Measurements from ENCODE around the gene CDIP1. TPM values are rescaled to one million over a fixed set of nuclear protein-coding genes. Genes with fewer than 3 reads are reported as not detected.
A peak's percentile ranks its signal among the peaks of the same experiment; 100 is the strongest.

CDIP1 gene
- total and polyA plus RNA-seq, 2 experiments from 2014 or later, result 39.2 to 57.6 TPM

DNA sequence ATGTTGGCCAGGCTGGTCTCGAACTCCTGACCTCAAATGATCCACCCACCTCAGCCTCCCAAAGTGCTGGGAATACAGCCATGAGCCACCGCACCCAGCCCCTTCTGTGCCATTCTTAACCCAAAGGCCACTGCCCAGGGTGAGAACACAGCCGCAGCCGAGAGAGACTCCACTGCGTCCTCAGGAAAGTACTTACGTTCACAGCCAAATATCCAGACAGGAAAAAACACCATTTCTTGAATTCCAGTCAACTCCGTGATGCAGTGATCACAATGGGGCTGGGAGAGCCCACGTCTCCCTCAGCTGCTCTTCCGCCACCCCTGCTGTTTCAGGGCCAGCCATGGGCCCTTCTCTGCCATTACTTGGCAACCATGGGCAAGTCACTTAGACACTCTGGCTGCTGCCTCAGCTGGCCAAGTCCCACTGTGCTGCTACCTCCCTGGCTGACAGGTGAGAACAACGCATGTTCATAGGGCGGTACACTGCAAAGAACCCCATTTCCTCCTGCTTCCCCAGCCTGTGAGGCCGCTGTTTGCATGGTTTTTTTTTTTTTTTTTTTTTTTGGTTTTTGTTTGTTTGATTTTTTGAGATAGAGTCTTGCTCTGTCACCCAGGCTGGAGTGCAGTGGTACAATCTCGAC, 4.3 kb downstream of the CDIP1 start:
- Mint-ChIP-seq H3K27me3 (ENCODE audit: insufficient read depth, low read depth, poor library complexity) (peaks cover 26% of the 10 kb centered on the region), H3K4me1 (peaks cover 39% of the 10 kb centered on the region), H3K9me3 (peaks cover 7% of the 10 kb centered on the region), H3K36me3 (ENCODE audit: low read depth) (peaks cover 42% of the 10 kb centered on the region), H3K4me3 (no peak overlapping the region), H3K27ac (peak overlapping the region; percentile 65; the same call in 1 of the 2 replicates)
- ATAC-seq (no peak), DNase-seq (ENCODE audit: low spot score) (no peak)
- Histone ChIP-seq H3K27ac (ENCODE audit: low read depth) (0 out of 2 replicates have a peak overlapping the region, but pooled peaks have one; percentile 32), H3K4me2 (no peak overlapping the region), H3K4me1 (ENCODE audit: insufficient read depth) (peaks cover 16% of the 10 kb centered on the region; the same call in 1 of the 2 replicates), H3K4me3 (no peak overlapping the region), H3K9me2 (ENCODE audit: insufficient read depth) (peaks cover 4% of the 10 kb centered on the region; the same call in 1 of the 2 replicates), H3K27me3 (ENCODE audit: insufficient read depth) (peaks cover 5% of the 10 kb centered on the region), H4K20me1 (replicated peaks; ENCODE audit: insufficient read depth) (peaks cover 13% of the 10 kb centered on the region), H3K79me2 (replicated peaks; ENCODE audit: insufficient read depth) (peaks cover 59% of the 10 kb centered on the region), H2AFZ (no peak overlapping the region), H3K36me3 (ENCODE audit: insufficient read depth) (peaks cover 4% of the 10 kb centered on the region), H3F3A (replicated peaks; ENCODE audit: low read depth) (peaks cover 21% of the 10 kb centered on the region)
- TF ChIP-seq ZNF114 (CRISPR knock-in tag; IDR thresholded peaks at IDR 0.05) (no peak), STAT1 (IDR thresholded peaks at IDR 0.05; ENCODE audit: unreplicated experiment) (no peak), EZH2phosphoT487 (IDR thresholded peaks at IDR 0.05; ENCODE audit: unreplicated experiment) (no peak), ZNF331 (CRISPR knock-in tag; IDR thresholded peaks at IDR 0.05; ENCODE audit: low read depth) (no peak), CREB1 (CRISPR knock-in tag; IDR thresholded peaks at IDR 0.05; ENCODE audit: low read depth) (no peak), NANOG (IDR thresholded peaks at IDR 0.05; ENCODE audit: borderline replicate concordance) (no peak), EZH2 (IDR thresholded peaks at IDR 0.05; ENCODE audit: low read depth, unreplicated experiment) (no peak), POLR2AphosphoS5 (IDR thresholded peaks at IDR 0.05; ENCODE audit: low read depth) (no peak), JUNB (IDR thresholded peaks at IDR 0.05; ENCODE audit: unreplicated experiment) (no peak)
- TF ChIP-seq, protein P1, sequence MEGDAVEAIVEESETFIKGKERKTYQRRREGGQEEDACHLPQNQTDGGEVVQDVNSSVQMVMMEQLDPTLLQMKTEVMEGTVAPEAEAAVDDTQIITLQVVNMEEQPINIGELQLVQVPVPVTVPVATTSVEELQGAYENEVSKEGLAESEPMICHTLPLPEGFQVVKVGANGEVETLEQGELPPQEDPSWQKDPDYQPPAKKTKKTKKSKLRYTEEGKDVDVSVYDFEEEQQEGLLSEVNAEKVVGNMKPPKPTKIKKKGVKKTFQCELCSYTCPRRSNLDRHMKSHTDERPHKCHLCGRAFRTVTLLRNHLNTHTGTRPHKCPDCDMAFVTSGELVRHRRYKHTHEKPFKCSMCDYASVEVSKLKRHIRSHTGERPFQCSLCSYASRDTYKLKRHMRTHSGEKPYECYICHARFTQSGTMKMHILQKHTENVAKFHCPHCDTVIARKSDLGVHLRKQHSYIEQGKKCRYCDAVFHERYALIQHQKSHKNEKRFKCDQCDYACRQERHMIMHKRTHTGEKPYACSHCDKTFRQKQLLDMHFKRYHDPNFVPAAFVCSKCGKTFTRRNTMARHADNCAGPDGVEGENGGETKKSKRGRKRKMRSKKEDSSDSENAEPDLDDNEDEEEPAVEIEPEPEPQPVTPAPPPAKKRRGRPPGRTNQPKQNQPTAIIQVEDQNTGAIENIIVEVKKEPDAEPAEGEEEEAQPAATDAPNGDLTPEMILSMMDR (conservative IDR thresholded peaks at IDR 0.05; ENCODE audit: low read depth in 2 of 2), result no peak
- TF ChIP-seq, protein P2, sequence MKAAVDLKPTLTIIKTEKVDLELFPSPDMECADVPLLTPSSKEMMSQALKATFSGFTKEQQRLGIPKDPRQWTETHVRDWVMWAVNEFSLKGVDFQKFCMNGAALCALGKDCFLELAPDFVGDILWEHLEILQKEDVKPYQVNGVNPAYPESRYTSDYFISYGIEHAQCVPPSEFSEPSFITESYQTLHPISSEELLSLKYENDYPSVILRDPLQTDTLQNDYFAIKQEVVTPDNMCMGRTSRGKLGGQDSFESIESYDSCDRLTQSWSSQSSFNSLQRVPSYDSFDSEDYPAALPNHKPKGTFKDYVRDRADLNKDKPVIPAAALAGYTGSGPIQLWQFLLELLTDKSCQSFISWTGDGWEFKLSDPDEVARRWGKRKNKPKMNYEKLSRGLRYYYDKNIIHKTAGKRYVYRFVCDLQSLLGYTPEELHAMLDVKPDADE (IDR thresholded peaks at IDR 0.05), result no peak
- TF ChIP-seq, protein P3, sequence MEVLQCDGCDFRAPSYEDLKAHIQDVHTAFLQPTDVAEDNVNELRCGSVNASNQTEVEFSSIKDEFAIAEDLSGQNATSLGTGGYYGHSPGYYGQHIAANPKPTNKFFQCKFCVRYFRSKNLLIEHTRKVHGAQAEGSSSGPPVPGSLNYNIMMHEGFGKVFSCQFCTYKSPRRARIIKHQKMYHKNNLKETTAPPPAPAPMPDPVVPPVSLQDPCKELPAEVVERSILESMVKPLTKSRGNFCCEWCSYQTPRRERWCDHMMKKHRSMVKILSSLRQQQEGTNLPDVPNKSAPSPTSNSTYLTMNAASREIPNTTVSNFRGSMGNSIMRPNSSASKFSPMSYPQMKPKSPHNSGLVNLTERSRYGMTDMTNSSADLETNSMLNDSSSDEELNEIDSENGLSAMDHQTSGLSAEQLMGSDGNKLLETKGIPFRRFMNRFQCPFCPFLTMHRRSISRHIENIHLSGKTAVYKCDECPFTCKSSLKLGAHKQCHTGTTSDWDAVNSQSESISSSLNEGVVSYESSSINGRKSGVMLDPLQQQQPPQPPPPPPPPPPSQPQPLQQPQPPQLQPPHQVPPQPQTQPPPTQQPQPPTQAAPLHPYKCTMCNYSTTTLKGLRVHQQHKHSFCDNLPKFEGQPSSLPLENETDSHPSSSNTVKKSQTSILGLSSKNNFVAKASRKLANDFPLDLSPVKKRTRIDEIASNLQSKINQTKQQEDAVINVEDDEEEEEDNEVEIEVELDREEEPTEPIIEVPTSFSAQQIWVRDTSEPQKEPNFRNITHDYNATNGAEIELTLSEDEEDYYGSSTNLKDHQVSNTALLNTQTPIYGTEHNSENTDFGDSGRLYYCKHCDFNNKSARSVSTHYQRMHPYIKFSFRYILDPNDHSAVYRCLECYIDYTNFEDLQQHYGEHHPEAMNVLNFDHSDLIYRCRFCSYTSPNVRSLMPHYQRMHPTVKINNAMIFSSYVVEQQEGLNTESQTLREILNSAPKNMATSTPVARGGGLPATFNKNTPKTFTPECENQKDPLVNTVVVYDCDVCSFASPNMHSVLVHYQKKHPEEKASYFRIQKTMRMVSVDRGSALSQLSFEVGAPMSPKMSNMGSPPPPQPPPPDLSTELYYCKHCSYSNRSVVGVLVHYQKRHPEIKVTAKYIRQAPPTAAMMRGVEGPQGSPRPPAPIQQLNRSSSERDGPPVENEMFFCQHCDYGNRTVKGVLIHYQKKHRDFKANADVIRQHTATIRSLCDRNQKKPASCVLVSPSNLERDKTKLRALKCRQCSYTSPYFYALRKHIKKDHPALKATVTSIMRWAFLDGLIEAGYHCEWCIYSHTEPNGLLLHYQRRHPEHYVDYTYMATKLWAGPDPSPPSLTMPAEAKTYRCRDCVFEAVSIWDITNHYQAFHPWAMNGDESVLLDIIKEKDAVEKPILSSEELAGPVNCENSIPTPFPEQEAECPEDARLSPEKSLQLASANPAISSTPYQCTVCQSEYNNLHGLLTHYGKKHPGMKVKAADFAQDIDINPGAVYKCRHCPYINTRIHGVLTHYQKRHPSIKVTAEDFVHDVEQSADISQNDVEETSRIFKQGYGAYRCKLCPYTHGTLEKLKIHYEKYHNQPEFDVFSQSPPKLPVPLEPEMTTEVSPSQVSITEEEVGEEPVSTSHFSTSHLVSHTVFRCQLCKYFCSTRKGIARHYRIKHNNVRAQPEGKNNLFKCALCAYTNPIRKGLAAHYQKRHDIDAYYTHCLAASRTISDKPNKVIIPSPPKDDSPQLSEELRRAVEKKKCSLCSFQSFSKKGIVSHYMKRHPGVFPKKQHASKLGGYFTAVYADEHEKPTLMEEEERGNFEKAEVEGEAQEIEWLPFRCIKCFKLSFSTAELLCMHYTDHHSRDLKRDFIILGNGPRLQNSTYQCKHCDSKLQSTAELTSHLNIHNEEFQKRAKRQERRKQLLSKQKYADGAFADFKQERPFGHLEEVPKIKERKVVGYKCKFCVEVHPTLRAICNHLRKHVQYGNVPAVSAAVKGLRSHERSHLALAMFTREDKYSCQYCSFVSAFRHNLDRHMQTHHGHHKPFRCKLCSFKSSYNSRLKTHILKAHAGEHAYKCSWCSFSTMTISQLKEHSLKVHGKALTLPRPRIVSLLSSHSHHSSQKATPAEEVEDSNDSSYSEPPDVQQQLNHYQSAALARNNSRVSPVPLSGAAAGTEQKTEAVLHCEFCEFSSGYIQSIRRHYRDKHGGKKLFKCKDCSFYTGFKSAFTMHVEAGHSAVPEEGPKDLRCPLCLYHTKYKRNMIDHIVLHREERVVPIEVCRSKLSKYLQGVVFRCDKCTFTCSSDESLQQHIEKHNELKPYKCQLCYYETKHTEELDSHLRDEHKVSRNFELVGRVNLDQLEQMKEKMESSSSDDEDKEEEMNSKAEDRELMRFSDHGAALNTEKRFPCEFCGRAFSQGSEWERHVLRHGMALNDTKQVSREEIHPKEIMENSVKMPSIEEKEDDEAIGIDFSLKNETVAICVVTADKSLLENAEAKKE (CRISPR knock-in tag; IDR thresholded peaks at IDR 0.05), result no peak
- TF ChIP-seq, protein P4, sequence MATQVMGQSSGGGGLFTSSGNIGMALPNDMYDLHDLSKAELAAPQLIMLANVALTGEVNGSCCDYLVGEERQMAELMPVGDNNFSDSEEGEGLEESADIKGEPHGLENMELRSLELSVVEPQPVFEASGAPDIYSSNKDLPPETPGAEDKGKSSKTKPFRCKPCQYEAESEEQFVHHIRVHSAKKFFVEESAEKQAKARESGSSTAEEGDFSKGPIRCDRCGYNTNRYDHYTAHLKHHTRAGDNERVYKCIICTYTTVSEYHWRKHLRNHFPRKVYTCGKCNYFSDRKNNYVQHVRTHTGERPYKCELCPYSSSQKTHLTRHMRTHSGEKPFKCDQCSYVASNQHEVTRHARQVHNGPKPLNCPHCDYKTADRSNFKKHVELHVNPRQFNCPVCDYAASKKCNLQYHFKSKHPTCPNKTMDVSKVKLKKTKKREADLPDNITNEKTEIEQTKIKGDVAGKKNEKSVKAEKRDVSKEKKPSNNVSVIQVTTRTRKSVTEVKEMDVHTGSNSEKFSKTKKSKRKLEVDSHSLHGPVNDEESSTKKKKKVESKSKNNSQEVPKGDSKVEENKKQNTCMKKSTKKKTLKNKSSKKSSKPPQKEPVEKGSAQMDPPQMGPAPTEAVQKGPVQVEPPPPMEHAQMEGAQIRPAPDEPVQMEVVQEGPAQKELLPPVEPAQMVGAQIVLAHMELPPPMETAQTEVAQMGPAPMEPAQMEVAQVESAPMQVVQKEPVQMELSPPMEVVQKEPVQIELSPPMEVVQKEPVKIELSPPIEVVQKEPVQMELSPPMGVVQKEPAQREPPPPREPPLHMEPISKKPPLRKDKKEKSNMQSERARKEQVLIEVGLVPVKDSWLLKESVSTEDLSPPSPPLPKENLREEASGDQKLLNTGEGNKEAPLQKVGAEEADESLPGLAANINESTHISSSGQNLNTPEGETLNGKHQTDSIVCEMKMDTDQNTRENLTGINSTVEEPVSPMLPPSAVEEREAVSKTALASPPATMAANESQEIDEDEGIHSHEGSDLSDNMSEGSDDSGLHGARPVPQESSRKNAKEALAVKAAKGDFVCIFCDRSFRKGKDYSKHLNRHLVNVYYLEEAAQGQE (IDR thresholded peaks at IDR 0.05; ENCODE audit: unreplicated experiment), result no peak
